ENCODE results near the gene CSNK1G1. TPM values are rescaled to one million over a fixed set of nuclear protein-coding genes. Genes with fewer than 3 reads are reported as not detected.

Gene CSNK1G1
- total RNA-seq, 1 donor from 2014 or later = 37.0 TPM

GRCh38 chr15:64251121-64251520 lies 104.9 kb downstream of the CSNK1G1 start:
- H3K4me2 ChIP-seq (ENCODE audit: low read length) = no peak overlapping the region
- peaks cover 11% of the 10 kb centered on the region for H4K20me1 ChIP-seq (ENCODE audit: insufficient read depth, low read length)
- H3K79me2 ChIP-seq (ENCODE audit: insufficient read depth, low read length) = no peaks in the 10 kb centered on the region
- H3K9me3 ChIP-seq (ENCODE audit: insufficient read depth, low read depth, low read length) = no peaks in the 10 kb centered on the region
- peaks cover 9% of the 10 kb centered on the region for H3K36me3 Mint-ChIP-seq (ENCODE audit: low read depth, unreplicated experiment)
- peak; percentile 79 for DNase-seq (ENCODE audit: low read depth)
- no peak for TF ChIP-seq EZH2 (IDR thresholded peaks at IDR 0.05; ENCODE audit: insufficient read depth, low read length)
- no peak for TF ChIP-seq CTCF (IDR thresholded peaks at IDR 0.05; ENCODE audit: insufficient read depth, low read depth, low read length)
- peaks cover 33% of the 10 kb centered on the region for H3K4me1 Mint-ChIP-seq (ENCODE audit: low read depth, unreplicated experiment)
- H3K27ac Mint-ChIP-seq (ENCODE audit: unreplicated experiment) = no peak overlapping the region
- H3K4me3 Mint-ChIP-seq (ENCODE audit: unreplicated experiment) = no peak overlapping the region
- H2AFZ ChIP-seq (ENCODE audit: low read depth, low read length) = no peak overlapping the region
- no peaks in the 10 kb centered on the region for H3K27me3 Mint-ChIP-seq (ENCODE audit: low read depth, unreplicated experiment)
- peaks cover 27% of the 10 kb centered on the region for H3K4me1 ChIP-seq (ENCODE audit: insufficient read depth, low read length)
- no peak overlapping the region for H3K27ac ChIP-seq (ENCODE audit: low read depth, low read length)
- no peak overlapping the region for H3K4me3 ChIP-seq (ENCODE audit: insufficient read depth, low read depth, low read length)
- H3K9ac ChIP-seq (ENCODE audit: low read length) = no peak overlapping the region
- FAIRE-seq = no peak
- H3K9me3 Mint-ChIP-seq (ENCODE audit: unreplicated experiment) = no peaks in the 10 kb centered on the region
- no peaks in the 10 kb centered on the region for H3K27me3 ChIP-seq (ENCODE audit: insufficient read depth, low read length)
- no peaks in the 10 kb centered on the region for H3K36me3 ChIP-seq (ENCODE audit: insufficient read depth, low read length)

GRCh38 chr15:64249883-64250575 lies 105.9 kb downstream of the CSNK1G1 start:
- TF ChIP-seq EZH2 (IDR thresholded peaks at IDR 0.05; ENCODE audit: insufficient read depth, low read length) = no peak
- no peak for TF ChIP-seq CTCF (IDR thresholded peaks at IDR 0.05; ENCODE audit: insufficient read depth, low read depth, low read length)
- no peaks in the 10 kb centered on the region for H3K27me3 ChIP-seq (ENCODE audit: insufficient read depth, low read length)
- H2AFZ ChIP-seq (ENCODE audit: low read depth, low read length) = no peak overlapping the region
- H3K4me2 ChIP-seq (ENCODE audit: low read length) = no peak overlapping the region
- H3K36me3 Mint-ChIP-seq (ENCODE audit: low read depth, unreplicated experiment) = peaks cover 7% of the 10 kb centered on the region
- H3K27ac Mint-ChIP-seq (ENCODE audit: unreplicated experiment) = no peak overlapping the region
- peaks cover 30% of the 10 kb centered on the region for H3K4me1 Mint-ChIP-seq (ENCODE audit: low read depth, unreplicated experiment)
- H3K27ac ChIP-seq (ENCODE audit: low read depth, low read length) = no peak overlapping the region
- peaks cover 28% of the 10 kb centered on the region for H3K4me1 ChIP-seq (ENCODE audit: insufficient read depth, low read length)
- DNase-seq (ENCODE audit: low read depth) (peak; percentile 26), FAIRE-seq (no peak)
- H3K9ac ChIP-seq (ENCODE audit: low read length) = no peak overlapping the region
- no peaks in the 10 kb centered on the region for H3K36me3 ChIP-seq (ENCODE audit: insufficient read depth, low read length)
- no peak overlapping the region for H3K4me3 ChIP-seq (ENCODE audit: insufficient read depth, low read depth, low read length)
- no peaks in the 10 kb centered on the region for H3K9me3 Mint-ChIP-seq (ENCODE audit: unreplicated experiment)
- peaks cover 7% of the 10 kb centered on the region for H4K20me1 ChIP-seq (ENCODE audit: insufficient read depth, low read length)
- peaks cover 7% of the 10 kb centered on the region for H3K79me2 ChIP-seq (ENCODE audit: insufficient read depth, low read length)
- H3K27me3 Mint-ChIP-seq (ENCODE audit: low read depth, unreplicated experiment) = no peaks in the 10 kb centered on the region
- no peak overlapping the region for H3K4me3 Mint-ChIP-seq (ENCODE audit: unreplicated experiment)
- no peaks in the 10 kb centered on the region for H3K9me3 ChIP-seq (ENCODE audit: insufficient read depth, low read depth, low read length)

DNA sequence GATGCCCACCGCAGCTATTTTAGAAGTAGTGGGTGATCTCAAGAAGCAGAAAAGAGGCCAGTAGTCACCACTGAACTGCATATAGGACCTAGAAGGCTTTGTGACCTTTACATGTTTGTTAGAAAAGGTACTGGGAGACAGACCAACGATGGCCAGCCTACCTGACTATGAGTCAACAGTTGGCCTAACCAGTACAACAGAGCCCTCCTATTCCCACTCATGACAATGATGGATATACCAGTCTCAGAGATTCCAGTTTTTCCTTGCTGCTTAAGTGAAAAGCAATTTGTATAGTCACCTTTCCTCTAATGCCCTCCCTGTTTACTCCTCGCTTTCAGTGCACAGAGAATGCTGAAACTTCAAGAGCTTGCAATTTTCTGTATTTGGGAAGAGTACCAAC lies 106.6 kb downstream of the CSNK1G1 start:
- no peak overlapping the region for H3K27ac ChIP-seq (ENCODE audit: low read depth, low read length)

More for the DNA sequence above, 106.6 kb downstream of the CSNK1G1 start:
- Mint-ChIP-seq H3K4me1 (ENCODE audit: low read depth, unreplicated experiment) (peaks cover 30% of the 10 kb centered on the region), H3K4me3 (ENCODE audit: unreplicated experiment) (no peak overlapping the region), H3K27me3 (ENCODE audit: low read depth, unreplicated experiment) (no peaks in the 10 kb centered on the region), H3K9me3 (ENCODE audit: unreplicated experiment) (no peaks in the 10 kb centered on the region), H3K27ac (ENCODE audit: unreplicated experiment) (peak overlapping the region; percentile 34), H3K36me3 (ENCODE audit: low read depth, unreplicated experiment) (peaks cover 7% of the 10 kb centered on the region)
- no peak for FAIRE-seq
- Histone ChIP-seq H3K27me3 (ENCODE audit: insufficient read depth, low read length) (no peaks in the 10 kb centered on the region), H3K4me2 (ENCODE audit: low read length) (no peak overlapping the region), H4K20me1 (ENCODE audit: insufficient read depth, low read length) (peaks cover 13% of the 10 kb centered on the region), H3K9ac (ENCODE audit: low read length) (no peak overlapping the region), H2AFZ (ENCODE audit: low read depth, low read length) (no peak overlapping the region), H3K36me3 (ENCODE audit: insufficient read depth, low read length) (no peaks in the 10 kb centered on the region), H3K9me3 (ENCODE audit: insufficient read depth, low read depth, low read length) (no peaks in the 10 kb centered on the region), H3K4me1 (ENCODE audit: insufficient read depth, low read length) (peaks cover 28% of the 10 kb centered on the region), H3K4me3 (ENCODE audit: insufficient read depth, low read depth, low read length) (no peak overlapping the region), H3K79me2 (ENCODE audit: insufficient read depth, low read length) (peaks cover 14% of the 10 kb centered on the region)
- DNase-seq (ENCODE audit: low read depth) = peak; percentile 49
- TF ChIP-seq EZH2 (IDR thresholded peaks at IDR 0.05; ENCODE audit: insufficient read depth, low read length) = no peak
- TF ChIP-seq CTCF (IDR thresholded peaks at IDR 0.05; ENCODE audit: insufficient read depth, low read depth, low read length) = no peak
